Lower lobe of right lung (tissue), 2 donors: ENCODE measurements around the gene TMEM72. TPM values are rescaled to one million over a fixed set of nuclear protein-coding genes. Genes with fewer than 3 reads are reported as not detected.
A peak's percentile ranks its signal among the peaks of the same experiment; 100 is the strongest.

Source experiments
- ATAC-seq, 2 donors: fragments of 200-7000 bp; cut with Tn5 transposase; one replicate each; pipeline ENCODE4 v1.9.1; 2020 to 2022; ENCODE audit warnings: mild to moderate bottlenecking in 2 of 2, moderate library complexity in 2 of 2
- DNase-seq: peaks from one replicate; pipeline ENCODE4 v3.0.0-alpha.2; 2020
- H3K27ac ChIP-seq: fragments of 200-600 bp; one replicate; pipeline ENCODE4 v1.8.0; 2022
- H3K27me3 ChIP-seq: fragments of 200-600 bp; one replicate; pipeline ENCODE4 v1.8.0; 2022; ENCODE audit warnings: low read depth
- H3K36me3 ChIP-seq: fragments of 200-600 bp; one replicate; pipeline ENCODE4 v1.8.0; 2022; ENCODE audit warnings: mild to moderate bottlenecking
- H3K4me1 ChIP-seq: fragments of 200-600 bp; one replicate; pipeline ENCODE4 v1.8.0; 2022
- H3K4me3 ChIP-seq: fragments of 200-600 bp; one replicate; pipeline ENCODE4 v1.8.0; 2022; ENCODE audit warnings: mild to moderate bottlenecking
- H3K9me3 ChIP-seq: fragments of 200-600 bp; one replicate; pipeline ENCODE4 v1.8.0; 2022
- CTCF ChIP-seq: fragments of 200-600 bp; IDR thresholded peaks from one replicate; pipeline ENCODE4 v1.8.0; 2022; ENCODE audit warnings: antibody characterized with exemption, mild to moderate bottlenecking
- intact Hi-C: fragments of 100-400 bp; cut with DNase I; formaldehyde crosslinking; loops from one replicate; pipeline ENCODE4 v1.11.0; 2022
- total RNA-seq: library from RNA; stranded (reverse); fragmentation: NEBNext Ultra II Directional; extraction: Animal tissue kit (Norgen Biotek cat#: 25700); gene quantifications from one replicate; pipeline ENCODE4 v1.2.1, GENCODE V29; 2021
- donor health status: DM: no; HTN: yes; CAD: no; lungs with severe emphysema.

The TMEM72 gene
- total RNA-seq, 1 donor from 2014 or later: not detected

DNA sequence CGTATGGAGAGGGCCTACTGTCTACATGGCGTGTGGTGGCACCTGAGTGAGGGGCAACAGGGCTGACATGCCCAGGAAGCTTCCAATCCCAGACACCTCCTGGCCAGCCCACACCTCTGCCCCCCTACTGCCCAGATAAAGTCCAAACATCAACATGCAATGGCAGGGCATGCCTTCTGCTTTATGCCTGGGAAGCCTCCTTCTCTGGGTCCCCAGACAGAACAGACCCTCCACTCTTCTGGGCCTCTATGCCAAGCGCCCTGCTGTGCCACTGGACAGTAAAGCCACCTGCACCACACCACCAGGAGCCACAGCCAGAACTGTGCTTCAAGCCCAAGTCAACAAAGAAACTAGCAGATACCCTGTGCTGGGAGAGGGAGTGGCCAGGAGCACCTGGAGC is 12.5 kb downstream of the TMEM72 start:
- Histone ChIP-seq H3K4me1 (no peaks in the 10 kb centered on the region), H3K27ac (no peak overlapping the region), H3K36me3 (no peaks in the 10 kb centered on the region), H3K27me3 (no peaks in the 10 kb centered on the region), H3K9me3 (no peaks in the 10 kb centered on the region), H3K4me3 (no peak overlapping the region)
- intact Hi-C loops: no loop called here
- DNase-seq: no peak
- TF ChIP-seq CTCF: no peak
- no peak for ATAC-seq

DNA sequence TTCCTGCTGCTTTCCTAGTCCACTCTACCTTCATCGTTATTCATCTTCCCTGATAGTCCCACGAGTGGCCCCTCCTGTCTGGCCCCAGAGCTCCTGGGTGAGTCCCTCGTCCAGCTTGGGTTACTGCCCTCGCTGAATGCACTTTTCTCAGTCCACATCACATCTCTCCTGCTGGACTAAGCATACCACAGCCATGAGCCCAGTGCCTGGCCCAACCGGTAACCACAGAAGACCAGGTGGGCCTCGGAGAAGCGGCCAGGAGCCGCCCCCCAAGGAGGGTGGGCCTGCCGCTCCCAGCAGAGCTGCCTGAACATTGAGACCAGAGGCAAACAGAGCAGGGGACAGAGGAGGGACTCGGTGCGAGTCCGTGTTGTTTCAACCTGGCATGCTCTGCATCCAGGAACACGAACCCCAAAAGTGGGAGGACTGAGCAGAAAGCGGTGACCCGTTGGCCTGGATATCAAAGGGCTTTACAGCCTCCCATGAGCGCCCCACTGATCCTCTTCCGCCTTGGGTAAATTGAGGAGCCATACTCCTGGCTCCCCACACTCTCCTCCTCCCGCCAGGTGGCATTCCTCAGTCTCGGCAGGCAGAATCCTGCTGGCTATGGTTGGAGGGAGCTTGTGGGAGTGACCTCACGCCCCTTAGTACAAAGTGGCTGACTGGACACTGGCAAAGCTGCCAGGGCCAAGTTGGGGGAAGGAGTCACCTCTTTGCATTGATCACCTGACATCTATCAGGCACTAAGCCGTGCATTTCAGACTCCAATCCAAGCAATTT is 13.3 kb downstream of the TMEM72 start:
- DNase-seq: no peak
- H3K4me1 ChIP-seq: no peaks in the 10 kb centered on the region
- no peaks in the 10 kb centered on the region for H3K9me3 ChIP-seq
- H3K4me3 ChIP-seq: no peak overlapping the region
- no peak for TF ChIP-seq CTCF
- intact Hi-C loops: no loop called here
- no peak for ATAC-seq
- no peaks in the 10 kb centered on the region for H3K36me3 ChIP-seq
- no peaks in the 10 kb centered on the region for H3K27me3 ChIP-seq
- H3K27ac ChIP-seq: no peak overlapping the region

- Histone ChIP-seq H3K27ac (no peak overlapping the region), H3K9me3 (no peaks in the 10 kb centered on the region), H3K4me3 (no peak overlapping the region), H3K27me3 (no peaks in the 10 kb centered on the region), H3K36me3 (no peaks in the 10 kb centered on the region), H3K4me1 (no peaks in the 10 kb centered on the region)
- TF ChIP-seq CTCF: no peak
- ATAC-seq: peak in 1 of 2 donors; percentile 11
- intact Hi-C loops: no loop called here
- DNase-seq: no peak
Observed at GRCh38 chr10:44925224-44925623, 14.1 kb downstream of the TMEM72 start.

DNA sequence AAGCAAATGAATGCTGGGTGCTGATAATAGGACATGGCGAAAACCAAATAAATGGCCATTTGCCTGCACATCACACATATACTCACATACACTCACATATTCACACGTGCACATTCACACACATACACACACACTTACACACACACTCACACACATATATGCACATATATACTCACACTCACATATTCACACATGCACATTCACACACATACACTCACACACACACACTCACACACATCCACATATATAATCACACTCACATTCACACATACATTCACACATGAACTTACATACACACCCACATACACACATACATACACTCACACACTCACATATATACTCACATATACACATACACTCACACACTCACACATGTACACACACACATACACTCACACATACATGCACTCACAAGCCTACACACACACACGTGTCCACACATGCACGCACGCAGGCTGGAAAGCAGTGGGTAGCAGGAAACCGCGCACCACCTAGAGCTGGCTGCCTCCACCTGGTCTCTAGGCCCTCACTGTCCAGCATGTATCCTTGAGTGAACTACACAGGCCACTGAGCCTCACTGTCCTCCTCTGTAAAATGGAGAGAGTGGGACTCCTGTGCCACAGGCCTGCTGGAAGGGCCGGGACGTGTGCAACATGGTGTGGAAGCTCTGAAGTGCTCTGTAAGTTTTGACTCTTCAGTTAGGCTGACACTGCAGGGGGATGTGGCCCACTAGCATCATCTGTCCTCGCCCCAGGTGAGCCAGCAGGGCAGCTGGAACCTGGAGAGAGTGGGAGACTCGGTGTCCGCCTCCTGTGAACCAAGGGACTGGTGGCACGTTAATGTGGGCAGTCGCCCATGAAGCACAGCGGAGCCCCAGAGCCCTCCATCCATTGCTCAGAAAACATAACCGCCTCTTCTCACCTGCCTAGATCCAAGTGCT is 14.9 kb downstream of the TMEM72 start:
- DNase-seq (no peak), ATAC-seq (no peak)
- H3K4me1 ChIP-seq: no peaks in the 10 kb centered on the region
- no peaks in the 10 kb centered on the region for H3K27me3 ChIP-seq
- intact Hi-C loops: no loop called here
- H3K36me3 ChIP-seq: no peaks in the 10 kb centered on the region
- no peak for TF ChIP-seq CTCF
- no peaks in the 10 kb centered on the region for H3K9me3 ChIP-seq
- no peak overlapping the region for H3K27ac ChIP-seq
- H3K4me3 ChIP-seq: no peak overlapping the region

DNA sequence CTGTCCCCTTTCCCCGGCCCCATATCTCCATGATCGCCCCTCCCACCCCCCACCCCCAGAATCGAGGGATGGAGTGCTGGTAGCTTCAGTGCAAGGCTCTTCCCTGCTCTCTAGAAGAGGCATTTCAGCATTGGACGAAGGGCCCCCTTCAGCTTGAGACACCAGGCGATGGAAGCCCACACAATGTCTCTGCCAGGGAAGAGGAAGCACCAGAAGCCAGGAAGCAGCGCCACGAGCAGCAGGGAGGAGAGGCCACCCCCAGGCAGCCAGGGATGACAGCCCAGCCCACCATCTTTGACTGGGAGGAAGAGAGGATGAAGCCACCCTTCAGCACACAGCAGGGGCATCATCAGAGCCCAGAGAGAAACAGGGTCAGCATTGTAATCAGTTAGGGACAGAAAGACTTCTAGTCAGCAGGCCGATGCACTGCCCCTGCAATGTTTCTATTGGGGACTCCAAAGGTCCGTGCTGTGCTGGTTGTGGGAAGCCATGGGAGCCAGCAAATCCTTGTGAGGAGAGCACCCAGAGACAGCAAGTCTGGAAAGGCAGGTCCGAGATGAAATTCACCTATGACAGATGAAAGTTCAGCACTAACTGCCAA is 15.7 kb downstream of the TMEM72 start:
- ATAC-seq: no peak
- no peaks in the 10 kb centered on the region for H3K4me1 ChIP-seq
- intact Hi-C loops: no loop called here
- no peak overlapping the region for H3K27ac ChIP-seq
- no peak overlapping the region for H3K4me3 ChIP-seq
- no peaks in the 10 kb centered on the region for H3K27me3 ChIP-seq
- no peaks in the 10 kb centered on the region for H3K36me3 ChIP-seq
- TF ChIP-seq CTCF: no peak
- DNase-seq: no peak
- H3K9me3 ChIP-seq: no peaks in the 10 kb centered on the region
